K562 (cell line): ENCODE results near the gene KRT33A.
"Not testable (repeated sequence)": the region's sequence is repeated elsewhere in the genome, so short reads cannot be mapped to it uniquely, and the experiment has no call there.

Source experiments
- JUN ChIP-seq, 2 experiments: sonication (generic) in 1 of 2; formaldehyde crosslinking in 1 of 2; IDR thresholded peaks; 2 replicates each; pipeline versions ENCODE4 v1.6.1 to v1.8.0; 2012 to 2022; ENCODE audit warnings: borderline replicate concordance in 2 of 2, mild to moderate bottlenecking in 2 of 2, improper control_type of control experiment in 1 of 2, low read depth in 1 of 2, low read length in 1 of 2, missing genetic modification reagents in 1 of 2
- POLR2A ChIP-seq: fragments of 450-650 bp; conservative IDR thresholded peaks from 2 replicates; pipeline ENCODE4 v1.6.1; 2016
- TF ChIP-seq, protein P1 (sequence below): sonication (generic); formaldehyde crosslinking; IDR thresholded peaks from 2 replicates; pipeline ENCODE4 v1.8.1; 2023; ENCODE audit warnings: mild to moderate bottlenecking, missing genetic modification reagents

DNA sequence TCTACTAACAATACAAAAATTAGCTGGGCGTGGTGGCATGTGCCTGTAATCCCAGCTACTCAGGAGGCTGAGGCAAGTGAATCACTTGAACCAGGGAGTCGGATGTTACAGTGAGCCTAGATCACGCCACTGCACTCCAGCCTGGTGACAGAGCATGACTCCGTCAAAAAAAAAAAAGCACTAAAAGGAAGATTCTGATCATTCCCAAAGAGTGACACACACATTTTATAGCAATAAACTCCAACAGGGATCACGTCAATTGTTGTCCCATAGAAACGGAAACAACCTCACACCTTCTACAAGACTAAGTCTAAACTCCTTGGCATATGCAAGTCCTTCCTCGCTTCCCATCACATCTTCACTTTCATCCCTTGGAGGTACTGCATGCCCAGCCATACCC is 29.5 kb upstream of the KRT33A start:
- TF ChIP-seq JUN (IDR thresholded peaks at IDR 0.05; ENCODE audit: borderline replicate concordance, low read depth, low read length); JUN (CRISPR knock-in tag; IDR thresholded peaks at IDR 0.05; ENCODE audit: borderline replicate concordance); POLR2A: not testable (repeated sequence)
- TF ChIP-seq, protein P1, sequence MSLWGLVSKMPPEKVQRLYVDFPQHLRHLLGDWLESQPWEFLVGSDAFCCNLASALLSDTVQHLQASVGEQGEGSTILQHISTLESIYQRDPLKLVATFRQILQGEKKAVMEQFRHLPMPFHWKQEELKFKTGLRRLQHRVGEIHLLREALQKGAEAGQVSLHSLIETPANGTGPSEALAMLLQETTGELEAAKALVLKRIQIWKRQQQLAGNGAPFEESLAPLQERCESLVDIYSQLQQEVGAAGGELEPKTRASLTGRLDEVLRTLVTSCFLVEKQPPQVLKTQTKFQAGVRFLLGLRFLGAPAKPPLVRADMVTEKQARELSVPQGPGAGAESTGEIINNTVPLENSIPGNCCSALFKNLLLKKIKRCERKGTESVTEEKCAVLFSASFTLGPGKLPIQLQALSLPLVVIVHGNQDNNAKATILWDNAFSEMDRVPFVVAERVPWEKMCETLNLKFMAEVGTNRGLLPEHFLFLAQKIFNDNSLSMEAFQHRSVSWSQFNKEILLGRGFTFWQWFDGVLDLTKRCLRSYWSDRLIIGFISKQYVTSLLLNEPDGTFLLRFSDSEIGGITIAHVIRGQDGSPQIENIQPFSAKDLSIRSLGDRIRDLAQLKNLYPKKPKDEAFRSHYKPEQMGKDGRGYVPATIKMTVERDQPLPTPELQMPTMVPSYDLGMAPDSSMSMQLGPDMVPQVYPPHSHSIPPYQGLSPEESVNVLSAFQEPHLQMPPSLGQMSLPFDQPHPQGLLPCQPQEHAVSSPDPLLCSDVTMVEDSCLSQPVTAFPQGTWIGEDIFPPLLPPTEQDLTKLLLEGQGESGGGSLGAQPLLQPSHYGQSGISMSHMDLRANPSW (CRISPR knock-in tag), result not testable (repeated sequence)
